Suprapubic skin (tissue), 4 donors: ENCODE results near the gene RBBP8.

Experiments used
- CTCF ChIP-seq, 2 donors: fragments of 200-600 bp in 1 of 2; fragments of 450-650 bp in 1 of 2; sonication (generic) in 1 of 2; IDR thresholded peaks; one replicate each; pipeline ENCODE4 v1.5.1; 2016 to 2019; ENCODE audit warnings: antibody characterized with exemption in 2 of 2, mild to moderate bottlenecking in 1 of 2, moderate library complexity in 1 of 2
- POLR2A ChIP-seq, 2 donors: fragments of 450-650 bp; IDR thresholded peaks; one replicate each; pipeline ENCODE4 v1.6.1; 2017; ENCODE audit warnings: antibody characterized with exemption in 2 of 2, mild to moderate bottlenecking in 2 of 2, moderate library complexity in 2 of 2
- POLR2AphosphoS5 ChIP-seq, 3 donors: sonication (generic); formaldehyde crosslinking; IDR thresholded peaks; one replicate each; pipeline ENCODE4 v1.6.1; 2017; ENCODE audit warnings: antibody characterized with exemption in 3 of 3

DNA sequence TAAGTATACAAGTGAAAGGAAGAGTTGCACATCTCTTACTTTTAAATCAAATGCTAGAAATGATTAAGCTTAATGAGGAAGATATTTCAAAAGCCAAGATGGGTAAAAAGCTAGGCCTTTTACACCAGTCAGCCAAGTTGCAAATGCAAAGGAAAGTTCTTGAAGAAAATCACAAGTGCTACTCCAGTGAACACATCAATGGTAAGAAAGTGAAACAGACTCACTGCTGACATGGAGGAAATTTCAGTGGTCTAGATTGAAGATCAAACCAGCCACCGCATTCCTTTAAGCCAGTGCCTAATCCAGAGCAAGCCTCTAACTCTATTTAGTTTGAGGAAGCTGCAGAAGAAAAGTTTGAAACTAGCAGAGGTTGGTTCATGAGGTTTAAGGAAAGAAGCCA lies 79.1 kb downstream of the RBBP8 start:
- no peak for TF ChIP-seq CTCF (IDR thresholded peaks at IDR 0.05)
- no peak for TF ChIP-seq POLR2A (IDR thresholded peaks at IDR 0.05)
- no peak for TF ChIP-seq POLR2AphosphoS5 (IDR thresholded peaks at IDR 0.05)
